Glutamatergic neuron (in vitro differentiated cells): ENCODE data around the gene AP2A1. TPM values are rescaled to one million over a fixed set of nuclear protein-coding genes. Genes with fewer than 3 reads are reported as not detected.
A peak's percentile ranks its signal among the peaks of the same experiment; 100 is the strongest.

Source experiments
- DNase-seq: peaks from one replicate; pipeline ENCODE4 v3.0.0; 2022
- H3K27ac Mint-ChIP-seq: one replicate; pipeline ENCODE4 v1.8.0; 2020; ENCODE audit warnings: mild to moderate bottlenecking, mixed read lengths, inconsistent platforms; ENCODE audit not compliant: unreplicated experiment
- H3K27me3 Mint-ChIP-seq: one replicate; pipeline ENCODE4 v1.8.0; 2020; ENCODE audit warnings: mild to moderate bottlenecking, moderate library complexity, mixed read lengths, inconsistent platforms; ENCODE audit not compliant: unreplicated experiment
- H3K36me3 Mint-ChIP-seq: one replicate; pipeline ENCODE4 v1.8.0; 2020; ENCODE audit warnings: mild to moderate bottlenecking, mixed read lengths, inconsistent platforms; ENCODE audit not compliant: unreplicated experiment
- H3K4me1 Mint-ChIP-seq: one replicate; pipeline ENCODE4 v1.8.0; 2020; ENCODE audit warnings: mild to moderate bottlenecking, low read depth, mixed read lengths, inconsistent platforms; ENCODE audit not compliant: unreplicated experiment
- H3K4me3 Mint-ChIP-seq: one replicate; pipeline ENCODE4 v1.8.0; 2020; ENCODE audit warnings: mild to moderate bottlenecking, mixed read lengths, inconsistent platforms; ENCODE audit not compliant: unreplicated experiment
- H3K9me3 Mint-ChIP-seq: one replicate; pipeline ENCODE4 v1.8.0; 2020; ENCODE audit warnings: mild to moderate bottlenecking, moderate library complexity, mixed read lengths, inconsistent platforms; ENCODE audit not compliant: unreplicated experiment
- total RNA-seq: library from RNA; stranded (reverse); fragmentation: NEBNext Ultra II Directional; extraction: Animal tissue kit (Norgen Biotek cat#: 25700); gene quantifications from one replicate; pipeline ENCODE4 v1.2.1, GENCODE V29; 2021; ENCODE audit not compliant: unreplicated experiment
- TF ChIP-seq, protein P1 (sequence below): fragments of 200-600 bp; sonication (generic); IDR thresholded peaks from one replicate; pipeline ENCODE4 v1.5.0; 2021; ENCODE audit not compliant: partially characterized antibody, unreplicated experiment

Gene AP2A1
- total RNA-seq, 1 donor from 2014 or later: 175 TPM

- Mint-ChIP-seq H3K9me3 (peaks cover 2% of the 10 kb centered on the region), H3K4me1 (peaks cover 5% of the 10 kb centered on the region), H3K27me3 (peaks cover 5% of the 10 kb centered on the region), H3K4me3 (peak overlapping the region; percentile 21), H3K27ac (no peak overlapping the region), H3K36me3 (no peaks in the 10 kb centered on the region)
- TF ChIP-seq, protein P1, sequence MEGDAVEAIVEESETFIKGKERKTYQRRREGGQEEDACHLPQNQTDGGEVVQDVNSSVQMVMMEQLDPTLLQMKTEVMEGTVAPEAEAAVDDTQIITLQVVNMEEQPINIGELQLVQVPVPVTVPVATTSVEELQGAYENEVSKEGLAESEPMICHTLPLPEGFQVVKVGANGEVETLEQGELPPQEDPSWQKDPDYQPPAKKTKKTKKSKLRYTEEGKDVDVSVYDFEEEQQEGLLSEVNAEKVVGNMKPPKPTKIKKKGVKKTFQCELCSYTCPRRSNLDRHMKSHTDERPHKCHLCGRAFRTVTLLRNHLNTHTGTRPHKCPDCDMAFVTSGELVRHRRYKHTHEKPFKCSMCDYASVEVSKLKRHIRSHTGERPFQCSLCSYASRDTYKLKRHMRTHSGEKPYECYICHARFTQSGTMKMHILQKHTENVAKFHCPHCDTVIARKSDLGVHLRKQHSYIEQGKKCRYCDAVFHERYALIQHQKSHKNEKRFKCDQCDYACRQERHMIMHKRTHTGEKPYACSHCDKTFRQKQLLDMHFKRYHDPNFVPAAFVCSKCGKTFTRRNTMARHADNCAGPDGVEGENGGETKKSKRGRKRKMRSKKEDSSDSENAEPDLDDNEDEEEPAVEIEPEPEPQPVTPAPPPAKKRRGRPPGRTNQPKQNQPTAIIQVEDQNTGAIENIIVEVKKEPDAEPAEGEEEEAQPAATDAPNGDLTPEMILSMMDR: no peak
- no peak for DNase-seq
Observed at GRCh38 chr19:49823472-49823871, 56.7 kb downstream of the AP2A1 start.

DNA sequence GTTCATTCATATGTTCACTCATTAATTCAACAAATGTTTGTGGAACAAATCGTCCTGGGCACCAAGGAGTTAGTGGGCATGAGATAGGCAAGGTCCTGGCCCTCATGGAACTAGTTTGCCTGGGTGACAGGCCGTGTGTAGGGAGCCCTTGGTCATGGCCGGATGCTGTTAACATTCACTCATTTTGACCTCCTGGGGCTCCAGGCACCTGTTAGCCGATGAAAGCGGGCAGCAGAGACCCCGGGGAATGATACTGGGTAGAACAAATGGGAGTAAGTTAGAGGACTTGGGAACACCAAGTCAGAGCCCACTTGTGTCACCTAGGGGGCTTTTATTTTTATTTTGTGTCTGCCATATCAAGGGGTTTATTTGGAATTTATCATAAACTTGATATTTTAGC lies 57.9 kb downstream of the AP2A1 start:
- Mint-ChIP-seq H3K4me1 (peaks cover 2% of the 10 kb centered on the region), H3K36me3 (no peaks in the 10 kb centered on the region), H3K4me3 (no peak overlapping the region), H3K27me3 (peaks cover 5% of the 10 kb centered on the region), H3K9me3 (peaks cover 2% of the 10 kb centered on the region), H3K27ac (no peak overlapping the region)
- TF ChIP-seq, protein P1: no peak
- no peak for DNase-seq

- TF ChIP-seq, protein P1: no peak
- H3K27ac Mint-ChIP-seq: no peak overlapping the region
- H3K27me3 Mint-ChIP-seq: peaks cover 5% of the 10 kb centered on the region
- H3K36me3 Mint-ChIP-seq: no peaks in the 10 kb centered on the region
- no peak for DNase-seq
- H3K4me1 Mint-ChIP-seq: peaks cover 2% of the 10 kb centered on the region
- H3K4me3 Mint-ChIP-seq: no peak overlapping the region
- peaks cover 2% of the 10 kb centered on the region for H3K9me3 Mint-ChIP-seq
Observed at GRCh38 chr19:49827034-49827433, 60.2 kb downstream of the AP2A1 start.

DNA sequence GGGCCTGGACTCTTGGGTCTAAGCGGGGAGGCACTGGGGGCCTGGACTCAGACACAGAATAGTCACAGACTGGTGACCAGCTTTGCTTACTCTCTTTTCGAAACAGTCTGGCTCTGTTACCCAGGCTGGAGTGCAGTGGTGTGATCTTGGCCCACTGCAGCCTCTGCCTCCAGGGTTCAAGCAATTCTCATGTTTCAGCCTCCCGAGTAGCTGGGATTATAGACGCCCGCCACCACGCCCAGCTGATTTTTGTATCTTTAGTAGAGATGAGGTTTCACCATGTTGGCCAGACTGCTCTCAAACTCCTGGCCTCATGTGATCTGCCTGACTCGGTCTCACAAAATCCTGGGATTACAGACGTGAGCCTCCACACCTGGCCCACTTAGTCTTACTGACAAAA lies 62.4 kb downstream of the AP2A1 start:
- Mint-ChIP-seq H3K27ac (no peak overlapping the region), H3K36me3 (no peaks in the 10 kb centered on the region), H3K4me3 (no peak overlapping the region), H3K27me3 (peaks cover 7% of the 10 kb centered on the region), H3K9me3 (peaks cover 5% of the 10 kb centered on the region), H3K4me1 (peaks cover 2% of the 10 kb centered on the region)
- DNase-seq: no peak
- TF ChIP-seq, protein P1: no peak

- DNase-seq: no peak
- H3K36me3 Mint-ChIP-seq: no peaks in the 10 kb centered on the region
- TF ChIP-seq, protein P1: no peak
Observed at GRCh38 chr19:49829721-49830120, 62.9 kb downstream of the AP2A1 start.

More at GRCh38 chr19:49829721-49830120, 62.9 kb downstream of the AP2A1 start:
- Mint-ChIP-seq H3K27ac (no peak overlapping the region), H3K4me3 (no peak overlapping the region), H3K27me3 (peaks cover 7% of the 10 kb centered on the region), H3K9me3 (peaks cover 5% of the 10 kb centered on the region), H3K4me1 (peaks cover 2% of the 10 kb centered on the region)
